Panc1 (cell line): ENCODE data around the gene ARHGAP23. TPM values are rescaled to one million over a fixed set of nuclear protein-coding genes. Genes with fewer than 3 reads are reported as not detected.

Source experiments
- ATAC-seq: fragments of 200-7000 bp; cut with Tn5 transposase; 2 replicates; pipeline ENCODE4 v1.9.1; 2020; ENCODE audit warnings: mild to moderate bottlenecking, moderate library complexity
- BruUV-seq: library from RNA; stranded (reverse); fragments of 400-500 nt; replicated peaks from 2 replicates; lab custom pipeline; 2021; lab: Mats Ljungman, UMichigan
- CTCF ChIA-PET: fragments of 300-600 bp; sonication (Branson Sonifier 250); formaldehyde crosslinking; loops from one replicate; lab custom pipeline; 2022; ENCODE audit warnings: antibody characterized with exemption; lab: Charles Lee
- POLR2A ChIA-PET: fragments of 300-600 bp; sonication (Branson Sonifier 250); formaldehyde crosslinking; loops from one replicate; lab custom pipeline; 2022; ENCODE audit warnings: antibody characterized with exemption; lab: Charles Lee
- DNase-seq: peaks from one replicate; pipeline ENCODE4 v3.0.0-alpha.2; 2010; ENCODE audit warnings: low read depth, low spot score
- H3K27ac ChIP-seq: 2 replicates; pipeline ENCODE4 v1.5.1; 2011; ENCODE audit warnings: mild to moderate bottlenecking, low read length, inconsistent platforms
- H3K27me3 ChIP-seq: fragments of 200-500 bp; sonication (Bioruptor generic); 2 replicates; pipeline ENCODE4 v1.6.0; 2014; ENCODE audit warnings: low read length, inconsistent platforms; ENCODE audit not compliant: control insufficient read depth, insufficient read depth
- H3K36me3 ChIP-seq: fragments of 200-500 bp; sonication (Bioruptor generic); 2 replicates; pipeline ENCODE4 v1.5.1; 2014; ENCODE audit warnings: inconsistent platforms, mild to moderate bottlenecking, low read length, moderate library complexity; ENCODE audit not compliant: control insufficient read depth, insufficient read depth
- H3K4me1 ChIP-seq: 2 replicates; pipeline ENCODE4 v1.5.1; 2011; ENCODE audit warnings: inconsistent platforms, mild to moderate bottlenecking, low read length, moderate library complexity; ENCODE audit not compliant: control insufficient read depth, insufficient read depth
- H3K4me3 ChIP-seq, 2 experiments: 2 replicates each; pipeline ENCODE4 v1.5.1; 2011 to 2012; ENCODE audit warnings: low read depth in 2 of 2, low read length in 2 of 2, mild to moderate bottlenecking in 2 of 2, inconsistent platforms in 1 of 2, moderate library complexity in 1 of 2
- H3K9me3 ChIP-seq: fragments of 200-500 bp; sonication (Bioruptor generic); 2 replicates; pipeline ENCODE4 v1.5.1; 2014; ENCODE audit warnings: low read depth, mild to moderate bottlenecking, inconsistent platforms, low read length, moderate library complexity; ENCODE audit not compliant: control insufficient read depth, insufficient read depth
- CTCF ChIP-seq: fragments of 450-650 bp; IDR thresholded peaks from 2 replicates; pipeline ENCODE4 v1.5.1; 2017; ENCODE audit warnings: mild to moderate bottlenecking
- POLR2AphosphoS5 ChIP-seq: IDR thresholded peaks from 2 replicates; pipeline ENCODE4 v1.6.1; 2012; ENCODE audit warnings: mild to moderate bottlenecking, low read depth, low read length, moderate library complexity
- REST ChIP-seq, 2 experiments: IDR thresholded peaks; 2 replicates each; pipeline ENCODE4 v1.6.1; 2011 to 2012; ENCODE audit warnings: low read depth in 2 of 2, control low read depth in 1 of 2, low read length in 1 of 2, mild to moderate bottlenecking in 1 of 2, moderate library complexity in 1 of 2; ENCODE audit not compliant: insufficient read depth in 1 of 2
- SIN3A ChIP-seq: IDR thresholded peaks from 2 replicates; pipeline ENCODE4 v1.6.1; 2012; ENCODE audit warnings: low read depth, mild to moderate bottlenecking, low read length, moderate library complexity, borderline replicate concordance; ENCODE audit not compliant: insufficient read depth
- TCF7L2 ChIP-seq: IDR thresholded peaks from 2 replicates; pipeline ENCODE4 v1.6.1; 2011; ENCODE audit warnings: mild to moderate bottlenecking, low read depth, low read length, inconsistent platforms
- in situ Hi-C: cut with HindIII; loops from 2 replicates; pipeline ENCODE4 v1.10.0; 2016; ENCODE audit warnings: low sequenced_read_pairs, low pct_unique_long_range_greater_than_20kb
- intact Hi-C: fragments of 100-400 bp; cut with micrococcal nuclease; formaldehyde crosslinking; loops from one replicate; pipeline ENCODE4 v1.10.0; 2022; ENCODE audit not compliant: unreplicated experiment
- total RNA-seq: library from RNA; stranded (reverse); gene quantifications from one replicate; pipeline ENCODE4 v1.2.1, GENCODE V29; 2021; ENCODE audit not compliant: unreplicated experiment

The ARHGAP23 gene
- total RNA-seq, 1 experiment from 2014 or later, result 33.0 TPM

- no peak overlapping the region for H3K4me3 ChIP-seq
- no peaks in the 10 kb centered on the region for H3K9me3 ChIP-seq
- peaks cover 14% of the 10 kb centered on the region for H3K4me1 ChIP-seq
- no peaks in the 10 kb centered on the region for H3K27me3 ChIP-seq
- H3K36me3 ChIP-seq, result no peaks in the 10 kb centered on the region
- peak overlapping the region; percentile 8; the same call in 1 of the 2 replicates for H3K27ac ChIP-seq
- intact Hi-C loops (no loop called here), in situ Hi-C loops (no loop called here)
- CTCF ChIA-PET, result interaction anchor here (1.1 kb wide), 1 partner anchor 128 kb away, joined by 3 read pairs; no protein-coding TSS in a partner anchor
- POLR2A ChIA-PET, result no interaction called here
- no peak for DNase-seq
- BruUV-seq, result TSS peak; percentile 72
- ATAC-seq, result no peak
- TF ChIP-seq POLR2AphosphoS5, result no peak
- TF ChIP-seq SIN3A, result no peak
These were observed 2.1 kb downstream of the ARHGAP23 start for GRCh38 chr17:38430316-38430715.

GRCh38 chr17:38430822-38431221 lies 2.6 kb downstream of the ARHGAP23 start:
- no TSS peak for BruUV-seq
- DNase-seq (no peak), ATAC-seq (no peak)
- H3K27me3 ChIP-seq, result no peaks in the 10 kb centered on the region
- no peak overlapping the region for H3K4me3 ChIP-seq
- peaks cover 14% of the 10 kb centered on the region for H3K4me1 ChIP-seq
- in situ Hi-C loops (no loop called here), intact Hi-C loops (no loop called here)
- no peaks in the 10 kb centered on the region for H3K9me3 ChIP-seq
- H3K36me3 ChIP-seq, result no peaks in the 10 kb centered on the region
- ChIA-PET CTCF (interaction anchor here (0.6 kb wide), 1 partner anchor 85 kb away, joined by 3 read pairs; no protein-coding TSS in a partner anchor), POLR2A (no interaction called here)
- H3K27ac ChIP-seq, result no peak overlapping the region
- TF ChIP-seq POLR2AphosphoS5 (no peak), REST (IDR thresholded peaks at IDR 0.05; ENCODE audit: insufficient read depth in 1 of 2, low read depth in 2 of 2, low read length in 1 of 2) (no peak), SIN3A (no peak), TCF7L2 (no peak), CTCF (no peak)

GRCh38 chr17:38431346-38432145 lies 3.3 kb downstream of the ARHGAP23 start:
- ChIA-PET CTCF (interaction anchor here (0.6 kb wide), 1 partner anchor 86 kb away, joined by 3 read pairs; no protein-coding TSS in a partner anchor), POLR2A (no interaction called here)
- no peak for DNase-seq
- BruUV-seq, result no TSS peak
- no peak for TF ChIP-seq REST (IDR thresholded peaks at IDR 0.05; ENCODE audit: insufficient read depth in 1 of 2, low read depth in 2 of 2, low read length in 1 of 2)
- TF ChIP-seq TCF7L2, result no peak
- no peak for TF ChIP-seq POLR2AphosphoS5
- no peak for TF ChIP-seq CTCF
- no peak for TF ChIP-seq SIN3A
- H3K4me1 ChIP-seq, result peaks cover 14% of the 10 kb centered on the region
- H3K9me3 ChIP-seq, result no peaks in the 10 kb centered on the region
- no peak overlapping the region for H3K4me3 ChIP-seq
- in situ Hi-C loops, result no loop called here
- ATAC-seq, result no peak
- H3K27ac ChIP-seq, result no peak overlapping the region
- H3K27me3 ChIP-seq, result no peaks in the 10 kb centered on the region
- H3K36me3 ChIP-seq, result no peaks in the 10 kb centered on the region
- intact Hi-C loops, result no loop called here
